Measurements from ENCODE around the gene MEAK7. TPM values are rescaled to one million over a fixed set of nuclear protein-coding genes. Genes with fewer than 3 reads are reported as not detected.

Gene MEAK7
- polyA plus RNA-seq, 3 donors: 16.9 to 20.6 (median 18.9) TPM

DNA sequence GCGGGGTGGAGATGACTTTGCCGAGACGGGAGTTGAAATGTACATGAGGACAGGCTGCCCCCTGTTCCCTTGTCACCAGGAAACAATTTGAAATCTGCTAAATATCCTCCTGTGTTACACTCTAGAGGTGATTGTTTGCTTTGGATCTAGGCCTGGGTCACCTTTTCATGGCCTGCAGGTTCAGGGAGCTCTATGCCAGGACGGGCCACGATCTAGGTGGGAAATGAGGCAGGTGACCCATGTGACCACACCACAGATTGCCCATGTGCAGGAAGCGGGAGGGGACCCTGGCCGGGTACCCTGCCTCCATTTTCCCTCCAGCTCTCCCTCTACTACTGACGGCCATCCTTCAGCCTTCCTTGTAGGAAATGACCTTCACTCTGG, 43.4 kb downstream of the MEAK7 start:
- no peak for DNase-seq (ENCODE audit: extremely low read depth in 1 of 11, low read depth in 9 of 11, low spot score in 4 of 11)

DNA sequence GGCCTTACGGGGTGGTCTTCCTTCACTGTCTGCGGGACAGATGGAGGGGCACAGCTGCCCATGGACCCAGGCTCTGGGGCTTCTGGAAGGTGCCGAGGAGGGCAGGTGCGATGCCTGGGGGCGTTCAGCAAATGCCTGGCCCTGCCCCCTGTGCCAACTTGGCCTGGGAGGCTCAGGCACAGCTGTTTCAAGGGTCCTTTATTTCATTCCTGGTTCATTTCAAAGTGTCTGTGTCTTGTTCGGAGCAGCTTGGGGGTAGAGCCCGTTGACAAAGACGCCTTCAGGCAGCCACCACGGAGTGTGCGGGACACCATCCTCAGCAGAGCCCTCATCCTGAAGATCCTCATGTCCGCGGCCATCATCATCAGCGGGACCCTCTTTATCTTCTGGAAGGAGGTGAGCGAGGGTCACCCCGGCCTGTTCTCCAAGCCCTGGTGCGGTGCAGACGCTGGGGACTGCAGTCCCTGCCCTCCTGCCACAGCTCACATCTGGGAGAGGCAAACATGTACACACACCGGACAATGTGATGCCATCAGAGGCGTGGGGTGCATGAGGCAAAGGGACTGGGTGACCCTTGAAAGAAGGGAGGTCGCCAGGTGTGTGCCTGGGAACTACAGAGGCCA, 43.9 kb downstream of the MEAK7 start:
- no peak for DNase-seq (ENCODE audit: extremely low read depth in 1 of 11, low read depth in 9 of 11, low spot score in 4 of 11)

DNA sequence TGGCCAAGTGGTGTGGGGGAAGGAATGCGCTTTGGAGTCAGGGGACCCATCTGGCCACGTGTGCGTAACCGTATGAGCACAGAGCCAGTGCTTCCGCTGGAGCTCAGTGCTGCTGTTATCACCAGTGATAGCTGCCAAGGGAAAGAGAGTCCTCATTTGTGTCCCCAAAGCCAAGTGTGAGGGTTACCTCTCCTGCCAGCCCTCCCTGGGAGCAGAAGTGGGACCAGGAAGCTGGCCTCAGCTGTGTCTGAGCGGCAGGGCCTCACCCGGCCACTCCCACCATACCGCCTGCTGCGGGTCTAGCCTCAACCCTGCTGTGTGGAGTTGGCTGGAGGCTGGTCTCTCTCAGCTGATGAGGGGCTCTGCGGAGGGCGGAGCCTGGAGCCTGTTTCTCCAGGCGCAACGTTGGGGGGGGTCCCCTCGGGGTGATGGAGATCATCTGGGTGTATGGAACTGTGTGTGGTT, 44.5 kb downstream of the MEAK7 start:
- no peak for DNase-seq (ENCODE audit: extremely low read depth in 1 of 11, low read depth in 9 of 11, low spot score in 4 of 11)

DNA sequence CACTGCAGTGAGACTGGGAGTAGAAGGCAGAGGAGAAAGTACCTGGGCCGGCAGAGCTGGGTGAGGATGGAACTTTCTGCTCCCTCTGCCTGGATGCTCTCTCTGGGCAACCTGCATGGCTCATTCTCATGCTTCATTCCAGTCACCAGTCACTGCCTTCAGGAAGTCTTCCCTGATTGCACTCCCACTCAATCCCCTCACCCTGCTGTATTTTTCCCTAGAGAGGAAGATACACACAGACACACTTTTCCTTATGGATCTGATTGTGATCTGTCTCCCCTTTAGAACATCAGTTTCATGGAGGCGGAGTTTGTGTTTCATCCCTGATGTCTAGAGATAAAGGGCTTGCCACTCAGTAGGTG, 44.9 kb downstream of the MEAK7 start:
- no peak for DNase-seq (ENCODE audit: extremely low read depth in 1 of 11, low read depth in 9 of 11, low spot score in 4 of 11)

DNA sequence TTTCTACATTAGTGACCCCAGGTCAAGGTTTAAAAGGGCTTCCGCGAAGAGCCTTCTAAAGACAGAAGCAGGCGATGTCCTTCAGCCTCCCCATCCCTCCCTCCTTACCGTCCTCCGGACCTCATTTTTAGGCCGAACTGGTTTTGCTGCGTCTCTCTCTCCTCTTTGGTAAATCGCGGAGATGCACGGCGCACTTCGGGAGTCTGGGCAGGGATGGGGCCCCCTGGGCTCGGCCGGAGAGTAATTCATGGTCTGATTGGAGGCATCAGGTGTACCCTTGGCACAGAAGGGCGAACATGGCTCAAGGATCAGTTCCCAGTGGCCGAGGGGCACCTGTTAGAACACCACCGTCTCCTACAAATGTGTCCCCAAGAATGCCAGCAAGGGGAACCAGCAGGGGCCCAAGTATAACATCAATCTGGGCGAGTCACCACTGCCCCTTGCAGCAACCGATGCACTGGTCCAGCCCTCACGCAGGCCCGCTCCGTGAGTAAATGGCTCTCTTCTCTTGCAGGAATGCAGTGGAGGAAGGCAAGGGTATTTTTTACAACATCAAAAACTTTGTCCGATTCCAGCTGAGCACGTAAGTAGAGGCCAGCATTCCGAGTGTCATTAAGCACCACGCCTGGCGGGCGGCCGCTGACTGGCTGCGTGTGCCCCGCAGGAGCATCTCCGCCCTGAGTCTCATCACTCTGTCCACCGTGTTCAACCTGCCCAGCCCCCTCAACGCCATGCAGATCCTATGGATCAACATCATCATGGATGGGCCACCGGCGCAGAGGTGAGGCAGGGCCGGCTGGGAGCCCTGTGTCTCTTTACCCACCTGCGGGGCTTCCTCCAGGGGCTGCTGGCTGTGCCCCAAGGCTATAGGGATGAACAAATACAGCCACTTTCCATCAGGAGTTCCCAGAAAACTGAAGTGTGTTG, 45.6 kb downstream of the MEAK7 start:
- no peak for DNase-seq (ENCODE audit: extremely low read depth in 1 of 11, low read depth in 9 of 11, low spot score in 4 of 11)

DNA sequence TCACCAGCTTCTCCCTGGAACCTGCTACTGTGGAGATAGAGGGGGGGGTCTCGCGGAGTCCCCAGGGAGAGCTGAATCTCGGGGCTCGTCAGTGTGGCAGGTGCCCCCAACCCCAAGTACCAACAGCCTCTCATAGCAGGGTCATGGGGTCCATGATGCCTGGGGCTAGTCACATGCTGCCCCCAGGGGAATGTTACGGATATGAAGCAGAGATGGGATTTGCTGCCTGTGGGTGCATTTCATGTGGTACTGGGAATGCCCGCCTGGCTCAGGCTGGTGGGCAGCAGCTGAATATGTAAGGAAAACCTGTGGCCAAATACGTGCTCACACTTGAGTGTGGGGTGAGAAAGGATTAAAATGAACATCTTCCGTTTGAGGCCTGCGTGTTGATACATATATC, 49.4 kb downstream of the MEAK7 start:
- DNase-seq (ENCODE audit: extremely low read depth in 1 of 11, low read depth in 9 of 11, low spot score in 4 of 11): no peak

Other genes starting within 250 kb of the MEAK7 start
- 1 to 10 TPM; 1.9 to 3.8 (median 3.5) TPM for gene WFDC1, start 209.8 kb downstream of the MEAK7 start, polyA plus RNA-seq (ENCODE audit: insufficient read length in 3 of 3)
- gene ATP2C2, start 136.1 kb downstream of the MEAK7 start, polyA plus RNA-seq (ENCODE audit: insufficient read length in 3 of 3): 1 to 10 TPM in 1 of 3 donors, under 1 TPM in 2; 0.52 to 1.8 (median 0.98) TPM
- gene COTL1, start 113.4 kb upstream of the MEAK7 start, polyA plus RNA-seq (ENCODE audit: insufficient read length in 3 of 3): 100 to 1,000 TPM; 141 to 146 (median 143) TPM
- 10 to 100 TPM; 24.6 to 36.2 (median 29.2) TPM for gene KLHL36, start 143.9 kb upstream of the MEAK7 start, polyA plus RNA-seq (ENCODE audit: insufficient read length in 3 of 3)
- 100 to 1,000 TPM; 112 to 134 (median 113) TPM for gene USP10, start 195.3 kb upstream of the MEAK7 start, polyA plus RNA-seq (ENCODE audit: insufficient read length in 3 of 3)

Data from renal cortex interstitium (tissue), 11 donors.